Neural cell (in vitro differentiated cells): ENCODE results near the gene TNFAIP3. TPM values are rescaled to one million over a fixed set of nuclear protein-coding genes. Genes with fewer than 3 reads are reported as not detected.

Experiments used
- H2AFZ ChIP-seq: fragments of 200-600, 300-800 bp; sonication (generic), shearing (Covaris generic); 2 replicates; pipeline ENCODE4 v1.6.0; 2014; ENCODE audit warnings: low read depth, mild to moderate bottlenecking, antibody characterized with exemption, low read length, moderate library complexity
- H3F3A ChIP-seq: fragments of 200-600 bp; shearing (Covaris generic); 2 replicates; pipeline ENCODE4 v1.6.1; 2016; ENCODE audit warnings: mild to moderate bottlenecking, moderate library complexity, mixed read lengths, antibody characterized with exemption, low read length; ENCODE audit not compliant: insufficient read depth, poor library complexity, severe bottlenecking
- H3K27ac ChIP-seq: fragments of 200-600, 300-800 bp; sonication (generic), shearing (Covaris generic); 2 replicates; pipeline ENCODE4 v1.5.1; 2014; ENCODE audit warnings: mild to moderate bottlenecking, low read length, moderate library complexity
- H3K27me3 ChIP-seq: fragments of 300-800, 200-600 bp; sonication (generic), shearing (Covaris generic); 2 replicates; pipeline ENCODE4 v1.6.0; 2014; ENCODE audit warnings: mild to moderate bottlenecking, low read depth, low read length, moderate library complexity; ENCODE audit not compliant: insufficient read depth
- H3K36me3 ChIP-seq: fragments of 300-800, 200-600 bp; sonication (generic), shearing (Covaris generic); 2 replicates; pipeline ENCODE4 v1.5.1; 2014; ENCODE audit warnings: mild to moderate bottlenecking, antibody characterized with exemption, low read length, moderate library complexity; ENCODE audit not compliant: insufficient read depth
- H3K4me2 ChIP-seq: fragments of 300-800, 200-600 bp; sonication (generic), shearing (Covaris generic); 2 replicates; pipeline ENCODE4 v1.6.0; 2014; ENCODE audit warnings: mild to moderate bottlenecking, low read length
- H3K4me3 ChIP-seq: fragments of 300-800, 200-600 bp; sonication (generic), shearing (Covaris generic); 2 replicates; pipeline ENCODE4 v1.5.1; 2014; ENCODE audit warnings: mild to moderate bottlenecking, low read length, moderate library complexity
- H3K79me2 ChIP-seq: fragments of 200-600 bp; shearing (Covaris generic); replicated peaks from 2 replicates; pipeline ENCODE4 v1.6.0; 2014; ENCODE audit warnings: mild to moderate bottlenecking, low read length, moderate library complexity; ENCODE audit not compliant: insufficient read depth
- H3K9ac ChIP-seq: fragments of 300-800, 200-600 bp; sonication (generic), shearing (Covaris generic); 2 replicates; pipeline ENCODE4 v1.6.1; 2016; ENCODE audit warnings: mild to moderate bottlenecking, low read length, mixed read lengths
- H3K9me2 ChIP-seq: fragments of 200-600 bp; shearing (Covaris generic); 2 replicates; pipeline ENCODE4 v1.6.1; 2016; ENCODE audit warnings: mild to moderate bottlenecking, low read length, mixed read lengths; ENCODE audit not compliant: insufficient read depth
- H3K9me3 ChIP-seq: fragments of 200-600, 300-800 bp; sonication (generic), shearing (Covaris generic); 2 replicates; pipeline ENCODE4 v1.6.1; 2016; ENCODE audit warnings: mild to moderate bottlenecking, mixed run types, low read length, moderate library complexity, mixed read lengths
- H4K20me1 ChIP-seq: fragments of 200-600 bp; shearing (Covaris generic); 2 replicates; pipeline ENCODE4 v1.6.1; 2016; ENCODE audit warnings: mild to moderate bottlenecking, mixed run types; ENCODE audit not compliant: insufficient read depth
- EP300 ChIP-seq: fragments of 450-650 bp; conservative IDR thresholded peaks from 2 replicates; pipeline ENCODE4 v1.6.1; 2014; ENCODE audit warnings: antibody characterized with exemption, mild to moderate bottlenecking, moderate library complexity; ENCODE audit not compliant: poor library complexity, severe bottlenecking
- EZH2 ChIP-seq: fragments of 200-600, 300-800 bp; shearing (Covaris generic), sonication (generic); IDR thresholded peaks from 2 replicates; pipeline ENCODE4 v1.6.1; 2014; ENCODE audit warnings: antibody characterized with exemption, low read length, borderline replicate concordance, mild to moderate bottlenecking; ENCODE audit not compliant: insufficient read depth, poor library complexity, severe bottlenecking
- MXI1 ChIP-seq: fragments of 450-650 bp; conservative IDR thresholded peaks from 2 replicates; pipeline ENCODE4 v1.6.1; 2014; ENCODE audit warnings: antibody characterized with exemption, mild to moderate bottlenecking; ENCODE audit not compliant: poor library complexity, severe bottlenecking
- POLR2AphosphoS5 ChIP-seq: IDR thresholded peaks from 2 replicates; pipeline ENCODE4 v1.6.1; 2012
- RAD21 ChIP-seq: fragments of 450-650 bp; conservative IDR thresholded peaks from 2 replicates; pipeline ENCODE4 v1.6.1; 2014; ENCODE audit warnings: antibody characterized with exemption, mild to moderate bottlenecking, moderate library complexity
- SMC3 ChIP-seq: fragments of 450-650 bp; conservative IDR thresholded peaks from 2 replicates; pipeline ENCODE4 v1.6.1; 2014; ENCODE audit warnings: antibody characterized with exemption, mild to moderate bottlenecking, moderate library complexity; ENCODE audit not compliant: poor library complexity
- TAF1 ChIP-seq: IDR thresholded peaks from 2 replicates; pipeline ENCODE4 v1.6.1; 2012; ENCODE audit warnings: low read depth
- polyA plus RNA-seq: library from polyadenylated mRNA; depleted of rRNA; stranded (reverse); fragments of >200 nt; gene quantifications from 2 replicates; pipeline ENCODE4 v1.2.3, GENCODE V29; 2014
- TF ChIP-seq, protein P1 (sequence below): fragments of 450-650 bp; IDR thresholded peaks from 2 replicates; pipeline ENCODE4 v1.5.1; 2014; ENCODE audit warnings: antibody characterized with exemption, mild to moderate bottlenecking, moderate library complexity; ENCODE audit not compliant: poor library complexity, severe bottlenecking
- TF ChIP-seq, protein P2 (sequence below): IDR thresholded peaks from 2 replicates; pipeline ENCODE4 v1.6.1; 2012; ENCODE audit warnings: borderline replicate concordance

The TNFAIP3 gene
- polyA plus RNA-seq, 1 donor from 2014 or later = 0.20 TPM

DNA sequence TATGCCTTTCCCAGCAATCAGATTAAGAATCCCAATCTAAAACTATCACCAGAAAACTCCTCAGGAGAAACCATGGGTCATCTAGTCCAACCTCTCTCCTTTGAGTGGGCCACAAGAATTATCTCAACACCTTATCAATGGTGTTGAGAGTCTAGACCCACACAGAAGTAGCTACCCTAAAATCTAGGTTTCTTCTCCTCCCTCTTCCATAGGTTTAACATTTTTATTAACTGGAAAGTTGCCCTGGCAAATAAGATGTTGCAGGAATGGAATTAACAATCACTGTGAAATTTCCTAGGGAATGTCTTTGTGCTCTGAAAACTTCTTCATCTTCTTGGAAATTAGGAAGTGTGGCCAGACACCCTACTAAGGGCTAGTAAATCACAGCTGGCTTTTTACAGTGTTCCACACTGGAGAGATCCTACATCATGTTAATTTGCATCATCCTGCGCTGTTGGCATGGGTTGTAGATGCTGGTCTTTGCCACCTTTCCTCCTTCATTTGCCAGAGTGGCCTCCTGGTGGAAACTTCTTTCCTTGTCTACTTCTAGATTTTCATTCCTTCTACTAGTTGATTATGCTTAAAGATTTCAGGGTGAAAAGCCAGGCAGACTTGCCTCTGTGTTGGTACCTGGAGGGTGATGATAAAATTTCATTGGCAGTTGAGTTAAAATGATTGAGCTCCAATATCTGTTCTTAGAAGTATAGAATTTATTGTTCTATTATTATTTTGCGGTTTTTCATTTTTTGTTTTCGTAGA, 2.7 kb downstream of the TNFAIP3 start:
- peaks cover 18% of the 10 kb centered on the region for H3K27me3 ChIP-seq
- no peak overlapping the region for H3K27ac ChIP-seq
- no peaks in the 10 kb centered on the region for H3K36me3 ChIP-seq
- no peak overlapping the region for H3K4me2 ChIP-seq
- TF ChIP-seq, protein P1, sequence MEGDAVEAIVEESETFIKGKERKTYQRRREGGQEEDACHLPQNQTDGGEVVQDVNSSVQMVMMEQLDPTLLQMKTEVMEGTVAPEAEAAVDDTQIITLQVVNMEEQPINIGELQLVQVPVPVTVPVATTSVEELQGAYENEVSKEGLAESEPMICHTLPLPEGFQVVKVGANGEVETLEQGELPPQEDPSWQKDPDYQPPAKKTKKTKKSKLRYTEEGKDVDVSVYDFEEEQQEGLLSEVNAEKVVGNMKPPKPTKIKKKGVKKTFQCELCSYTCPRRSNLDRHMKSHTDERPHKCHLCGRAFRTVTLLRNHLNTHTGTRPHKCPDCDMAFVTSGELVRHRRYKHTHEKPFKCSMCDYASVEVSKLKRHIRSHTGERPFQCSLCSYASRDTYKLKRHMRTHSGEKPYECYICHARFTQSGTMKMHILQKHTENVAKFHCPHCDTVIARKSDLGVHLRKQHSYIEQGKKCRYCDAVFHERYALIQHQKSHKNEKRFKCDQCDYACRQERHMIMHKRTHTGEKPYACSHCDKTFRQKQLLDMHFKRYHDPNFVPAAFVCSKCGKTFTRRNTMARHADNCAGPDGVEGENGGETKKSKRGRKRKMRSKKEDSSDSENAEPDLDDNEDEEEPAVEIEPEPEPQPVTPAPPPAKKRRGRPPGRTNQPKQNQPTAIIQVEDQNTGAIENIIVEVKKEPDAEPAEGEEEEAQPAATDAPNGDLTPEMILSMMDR = no peak
- TF ChIP-seq MXI1 (no peak), SMC3 (no peak), EZH2 (no peak), POLR2AphosphoS5 (no peak), RAD21 (no peak), TAF1 (no peak), EP300 (no peak)
- TF ChIP-seq, protein P2, sequence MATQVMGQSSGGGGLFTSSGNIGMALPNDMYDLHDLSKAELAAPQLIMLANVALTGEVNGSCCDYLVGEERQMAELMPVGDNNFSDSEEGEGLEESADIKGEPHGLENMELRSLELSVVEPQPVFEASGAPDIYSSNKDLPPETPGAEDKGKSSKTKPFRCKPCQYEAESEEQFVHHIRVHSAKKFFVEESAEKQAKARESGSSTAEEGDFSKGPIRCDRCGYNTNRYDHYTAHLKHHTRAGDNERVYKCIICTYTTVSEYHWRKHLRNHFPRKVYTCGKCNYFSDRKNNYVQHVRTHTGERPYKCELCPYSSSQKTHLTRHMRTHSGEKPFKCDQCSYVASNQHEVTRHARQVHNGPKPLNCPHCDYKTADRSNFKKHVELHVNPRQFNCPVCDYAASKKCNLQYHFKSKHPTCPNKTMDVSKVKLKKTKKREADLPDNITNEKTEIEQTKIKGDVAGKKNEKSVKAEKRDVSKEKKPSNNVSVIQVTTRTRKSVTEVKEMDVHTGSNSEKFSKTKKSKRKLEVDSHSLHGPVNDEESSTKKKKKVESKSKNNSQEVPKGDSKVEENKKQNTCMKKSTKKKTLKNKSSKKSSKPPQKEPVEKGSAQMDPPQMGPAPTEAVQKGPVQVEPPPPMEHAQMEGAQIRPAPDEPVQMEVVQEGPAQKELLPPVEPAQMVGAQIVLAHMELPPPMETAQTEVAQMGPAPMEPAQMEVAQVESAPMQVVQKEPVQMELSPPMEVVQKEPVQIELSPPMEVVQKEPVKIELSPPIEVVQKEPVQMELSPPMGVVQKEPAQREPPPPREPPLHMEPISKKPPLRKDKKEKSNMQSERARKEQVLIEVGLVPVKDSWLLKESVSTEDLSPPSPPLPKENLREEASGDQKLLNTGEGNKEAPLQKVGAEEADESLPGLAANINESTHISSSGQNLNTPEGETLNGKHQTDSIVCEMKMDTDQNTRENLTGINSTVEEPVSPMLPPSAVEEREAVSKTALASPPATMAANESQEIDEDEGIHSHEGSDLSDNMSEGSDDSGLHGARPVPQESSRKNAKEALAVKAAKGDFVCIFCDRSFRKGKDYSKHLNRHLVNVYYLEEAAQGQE = no peak
- H4K20me1 ChIP-seq = no peaks in the 10 kb centered on the region
- H3F3A ChIP-seq = no peaks in the 10 kb centered on the region
- no peak overlapping the region for H3K9ac ChIP-seq
- H3K4me3 ChIP-seq = no peak overlapping the region
- H3K79me2 ChIP-seq = no peaks in the 10 kb centered on the region
- no peak overlapping the region for H2AFZ ChIP-seq
- no peaks in the 10 kb centered on the region for H3K9me3 ChIP-seq
- no peaks in the 10 kb centered on the region for H3K9me2 ChIP-seq

DNA sequence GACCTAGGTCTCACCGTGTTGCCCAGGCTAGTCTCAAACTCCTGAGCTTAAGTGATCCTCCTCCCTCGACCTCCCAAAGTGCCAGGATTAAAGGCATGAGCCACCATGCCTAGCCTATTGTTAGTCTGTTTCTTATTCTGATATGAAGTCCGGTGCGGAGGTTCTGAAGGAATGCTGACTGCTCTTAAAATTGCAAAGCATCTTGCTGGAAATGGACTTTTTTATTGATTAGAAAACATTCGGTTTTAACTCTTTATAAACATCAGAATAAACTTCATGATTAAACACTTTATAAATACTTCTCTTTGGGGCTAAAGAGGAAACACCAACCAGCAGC, 3.2 kb downstream of the TNFAIP3 start:
- TF ChIP-seq EP300 (no peak), EZH2 (no peak), POLR2AphosphoS5 (no peak), TAF1 (no peak), MXI1 (no peak), SMC3 (no peak), RAD21 (no peak)
- TF ChIP-seq, protein P1 = no peak
- TF ChIP-seq, protein P2 = no peak
- Histone ChIP-seq H3K9ac (no peak overlapping the region), H4K20me1 (no peaks in the 10 kb centered on the region), H3K4me2 (no peak overlapping the region), H3K36me3 (no peaks in the 10 kb centered on the region), H3K79me2 (no peaks in the 10 kb centered on the region), H3K27ac (no peak overlapping the region), H3K9me2 (no peaks in the 10 kb centered on the region), H3K4me3 (no peak overlapping the region), H3F3A (no peaks in the 10 kb centered on the region), H3K27me3 (peaks cover 18% of the 10 kb centered on the region), H3K9me3 (no peaks in the 10 kb centered on the region), H2AFZ (no peak overlapping the region)
